ENCODE data around the gene DLG2. TPM values are rescaled to one million over a fixed set of nuclear protein-coding genes. Genes with fewer than 3 reads are reported as not detected.

DLG2 gene
- total and polyA plus RNA-seq, 3 experiments from 2014 or later = 0.81 to 1.5 (median 1.3) TPM

DNA sequence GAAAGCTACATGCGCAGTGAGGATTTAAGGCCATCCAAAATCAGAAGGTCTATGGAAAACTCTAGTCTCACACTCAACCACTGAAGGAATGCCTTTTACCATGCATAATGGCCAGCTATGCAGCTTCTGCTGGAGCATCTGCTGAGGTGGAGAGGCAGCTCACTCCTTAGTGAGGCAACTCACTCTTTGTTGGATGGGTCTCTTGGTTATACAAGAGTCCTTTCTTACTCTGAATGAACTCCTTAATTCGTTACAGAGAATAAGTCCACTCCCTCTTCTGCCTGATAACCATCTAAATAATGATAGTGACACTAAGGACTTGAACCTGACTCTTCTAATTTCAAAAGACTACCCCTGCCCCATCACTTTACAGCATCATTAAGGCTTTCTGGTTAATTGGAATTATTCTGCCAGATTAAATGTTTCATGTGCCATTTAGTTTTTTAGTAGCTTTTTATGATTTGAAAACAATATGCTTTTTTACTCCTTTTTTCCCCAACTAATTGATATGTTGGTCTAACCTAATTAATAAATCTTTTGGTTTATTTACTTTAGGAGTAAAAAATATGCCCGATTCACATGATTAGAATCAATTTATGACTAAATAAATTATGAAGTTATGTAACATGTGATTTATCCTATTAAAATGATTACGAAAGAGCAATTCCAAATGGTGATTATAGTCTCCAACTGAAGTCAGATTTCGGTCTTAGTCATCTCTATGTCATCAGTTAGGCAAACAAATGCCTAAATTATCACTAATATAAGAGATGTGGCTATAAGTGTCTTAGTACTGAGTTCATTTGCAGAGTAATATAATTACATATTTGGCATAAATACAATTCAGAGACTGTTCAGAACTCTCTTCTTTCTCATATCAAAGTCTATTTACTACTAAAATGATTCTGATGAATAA, 2054.3 kb downstream of the DLG2 start:
- no peaks in the 10 kb centered on the region for H3K27me3 ChIP-seq (ENCODE audit: insufficient read depth, low read length, poor library complexity, severe bottlenecking)
- Mint-ChIP-seq H3K36me3 (no peaks in the 10 kb centered on the region), H3K27me3 (no peaks in the 10 kb centered on the region), H3K4me3 (no peak overlapping the region), H3K4me1 (no peaks in the 10 kb centered on the region), H3K27ac (no peak overlapping the region), H3K9me3 (peaks cover 0 to 4% (median 0%) of the 10 kb centered on the region in 5 donors)
- H3K27ac ChIP-seq (ENCODE audit: low read depth, low read length) = no peak overlapping the region
- H3K4me3 ChIP-seq (ENCODE audit: low read length) = no peak overlapping the region
- POLR2A ChIA-PET = no interaction called here
- H3K36me3 ChIP-seq (ENCODE audit: insufficient read depth, low read length) = no peaks in the 10 kb centered on the region
- no peak for DNase-seq
- CTCF ChIA-PET = no interaction called here
- H3K9me3 ChIP-seq (ENCODE audit: low read length) = no peaks in the 10 kb centered on the region
- no peaks in the 10 kb centered on the region for H3K4me1 ChIP-seq (ENCODE audit: insufficient read depth, low read length)

DNA sequence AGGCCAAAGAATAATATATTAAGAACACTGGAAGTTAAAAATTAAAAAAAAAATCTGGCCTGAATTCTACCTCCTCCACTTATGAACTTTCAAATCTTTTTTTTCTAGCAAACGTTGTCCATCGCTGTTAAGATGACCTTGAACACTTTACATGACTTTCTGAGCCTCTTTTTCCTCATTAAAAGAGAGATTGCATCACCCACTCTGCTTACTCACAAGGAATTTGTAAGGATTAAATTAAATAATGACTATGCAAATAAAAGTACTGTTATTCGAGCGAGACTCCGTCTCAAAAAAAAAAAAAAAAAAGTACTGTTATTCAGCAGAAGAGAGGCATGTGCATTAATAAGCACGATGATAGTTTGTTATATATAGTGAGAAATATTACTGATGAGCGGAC, 2055.8 kb downstream of the DLG2 start:
- Histone ChIP-seq H3K9me3 (ENCODE audit: low read length) (no peaks in the 10 kb centered on the region), H3K4me3 (ENCODE audit: low read length) (no peak overlapping the region), H3K27ac (ENCODE audit: low read depth, low read length) (no peak overlapping the region), H3K4me1 (ENCODE audit: insufficient read depth, low read length) (no peaks in the 10 kb centered on the region), H3K27me3 (ENCODE audit: insufficient read depth, low read length, poor library complexity, severe bottlenecking) (no peaks in the 10 kb centered on the region), H3K36me3 (ENCODE audit: insufficient read depth, low read length) (no peaks in the 10 kb centered on the region)
- ChIA-PET CTCF (no interaction called here), POLR2A (no interaction called here)
- Mint-ChIP-seq H3K4me3 (no peak overlapping the region), H3K36me3 (no peaks in the 10 kb centered on the region), H3K27me3 (no peaks in the 10 kb centered on the region), H3K4me1 (no peaks in the 10 kb centered on the region), H3K9me3 (peaks cover 0 to 5% (median 0%) of the 10 kb centered on the region in 5 donors), H3K27ac (no peak overlapping the region)
- DNase-seq = no peak

DNA sequence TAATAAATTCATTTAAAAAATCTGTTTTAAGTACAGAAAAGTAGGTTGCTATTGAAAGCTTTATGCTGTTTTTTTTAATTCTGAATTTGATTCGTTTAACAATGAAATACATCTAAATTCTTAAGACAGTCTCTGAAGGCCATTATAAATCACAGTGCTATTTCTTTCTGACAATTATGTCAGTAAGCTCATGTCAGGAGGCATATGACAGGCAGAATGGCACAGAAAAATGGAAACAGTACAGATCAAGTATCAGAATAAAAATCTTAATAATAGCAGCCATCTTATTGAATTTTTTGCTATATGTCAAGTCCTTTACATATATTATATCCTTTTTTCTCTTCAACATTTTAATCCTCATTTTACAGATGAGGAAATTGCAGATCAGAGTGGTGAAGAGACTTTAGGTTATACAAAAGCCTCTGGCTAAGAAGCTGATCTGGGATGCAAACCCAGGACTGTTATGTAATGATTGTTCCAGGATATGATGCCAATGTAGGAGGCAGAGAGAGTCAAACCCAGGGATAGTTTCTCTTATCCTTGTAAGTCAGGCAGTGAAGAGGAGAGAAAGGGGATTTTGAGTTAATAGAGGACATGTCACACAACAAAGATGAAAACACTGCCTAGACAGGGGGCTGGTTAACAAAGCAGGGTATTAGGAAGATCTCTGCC, 2057.9 kb downstream of the DLG2 start:
- Mint-ChIP-seq H3K27me3 (peaks cover 0 to 1% of the 10 kb centered on the region in 2 donors), H3K4me3 (no peak overlapping the region), H3K36me3 (no peaks in the 10 kb centered on the region), H3K4me1 (no peaks in the 10 kb centered on the region), H3K27ac (no peak overlapping the region), H3K9me3 (peaks cover 0 to 10% (median 0%) of the 10 kb centered on the region in 5 donors)
- DNase-seq = no peak
- no peaks in the 10 kb centered on the region for H3K36me3 ChIP-seq (ENCODE audit: insufficient read depth, low read length)
- no peak overlapping the region for H3K4me3 ChIP-seq (ENCODE audit: low read length)
- no peaks in the 10 kb centered on the region for H3K9me3 ChIP-seq (ENCODE audit: low read length)
- H3K4me1 ChIP-seq (ENCODE audit: insufficient read depth, low read length) = no peaks in the 10 kb centered on the region
- ChIA-PET CTCF (no interaction called here), POLR2A (no interaction called here)
- no peaks in the 10 kb centered on the region for H3K27me3 ChIP-seq (ENCODE audit: insufficient read depth, low read length, poor library complexity, severe bottlenecking)
- H3K27ac ChIP-seq (ENCODE audit: low read depth, low read length) = no peak overlapping the region

DNA sequence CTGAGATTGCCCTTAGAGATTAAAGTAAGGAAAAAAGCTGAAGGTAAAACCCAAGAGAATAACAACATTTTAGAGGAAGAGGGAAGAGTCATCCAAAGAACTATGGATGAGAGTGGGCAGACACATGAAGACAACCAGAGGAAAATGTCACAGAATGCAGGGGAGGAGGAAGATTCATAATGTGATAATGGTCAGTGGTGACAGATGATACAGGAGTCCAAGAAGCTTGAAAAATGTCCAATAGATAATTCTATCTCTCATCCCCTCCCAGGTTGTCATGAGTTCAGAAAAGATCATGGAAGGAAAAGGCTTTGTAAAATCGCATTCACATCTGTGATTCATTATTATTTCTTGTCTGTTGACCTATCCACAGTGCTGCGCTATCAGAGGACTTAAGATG, 2058.6 kb downstream of the DLG2 start:
- no peak for DNase-seq
- Histone ChIP-seq H3K9me3 (ENCODE audit: low read length) (no peaks in the 10 kb centered on the region), H3K4me1 (ENCODE audit: insufficient read depth, low read length) (no peaks in the 10 kb centered on the region), H3K36me3 (ENCODE audit: insufficient read depth, low read length) (no peaks in the 10 kb centered on the region), H3K4me3 (ENCODE audit: low read length) (no peak overlapping the region), H3K27me3 (ENCODE audit: insufficient read depth, low read length, poor library complexity, severe bottlenecking) (no peaks in the 10 kb centered on the region), H3K27ac (ENCODE audit: low read depth, low read length) (no peak overlapping the region)
- ChIA-PET CTCF (no interaction called here), POLR2A (no interaction called here)
- Mint-ChIP-seq H3K4me1 (no peaks in the 10 kb centered on the region), H3K9me3 (peaks cover 0 to 10% (median 0%) of the 10 kb centered on the region in 5 donors), H3K4me3 (no peak overlapping the region), H3K36me3 (no peaks in the 10 kb centered on the region), H3K27me3 (peaks cover 0 to 1% of the 10 kb centered on the region in 2 donors), H3K27ac (no peak overlapping the region)

DNA sequence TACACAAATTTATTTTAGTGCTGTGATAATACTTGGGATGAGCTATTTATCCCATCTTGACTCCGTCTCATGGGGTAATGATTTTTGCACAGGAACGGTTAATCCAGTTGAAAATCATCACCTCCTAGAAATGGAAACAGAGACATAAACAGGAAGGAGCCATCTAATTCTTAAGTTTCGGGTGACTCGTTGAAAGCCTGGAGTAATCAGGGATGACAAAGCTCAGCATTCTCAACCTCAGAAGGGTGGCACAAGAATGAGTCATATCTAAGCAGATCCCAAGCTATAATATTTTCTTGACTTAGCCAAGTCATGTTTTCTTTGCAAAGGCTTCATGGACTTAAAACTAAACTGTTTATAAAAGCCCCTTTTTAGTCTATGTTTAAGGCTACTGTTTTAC, 2060.2 kb downstream of the DLG2 start:
- H3K9me3 Mint-ChIP-seq = peaks cover 0 to 10% (median 0%) of the 10 kb centered on the region in 5 donors
- H3K27me3 Mint-ChIP-seq = peaks cover 0 to 1% of the 10 kb centered on the region in 2 donors

DNA sequence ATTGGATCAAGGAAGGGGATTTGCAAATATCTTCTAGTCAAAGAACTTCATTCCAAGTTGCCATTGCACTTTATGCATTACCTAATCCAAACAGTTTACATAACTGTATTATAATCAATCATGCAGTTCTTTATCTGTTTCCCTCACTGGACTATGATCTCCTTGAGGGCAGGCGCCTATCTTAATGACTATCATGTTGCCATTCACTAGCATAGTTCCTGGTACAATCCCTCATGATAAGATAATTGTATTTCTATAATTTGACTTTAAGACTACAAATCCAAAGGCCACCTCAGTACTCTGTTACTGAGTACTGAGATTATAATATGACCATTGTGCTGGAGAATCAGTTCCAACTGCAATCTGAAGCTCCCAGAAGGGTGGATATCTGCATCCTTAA, 2062.3 kb downstream of the DLG2 start:
- Mint-ChIP-seq H3K4me1 (no peaks in the 10 kb centered on the region), H3K27me3 (peaks cover 0 to 4% of the 10 kb centered on the region in 2 donors), H3K9me3 (peaks cover 0 to 10% (median under 1%) of the 10 kb centered on the region in 5 donors), H3K36me3 (no peaks in the 10 kb centered on the region), H3K4me3 (no peak overlapping the region), H3K27ac (no peak overlapping the region)
- H3K36me3 ChIP-seq (ENCODE audit: insufficient read depth, low read length) = no peaks in the 10 kb centered on the region
- ChIA-PET CTCF (no interaction called here), POLR2A (no interaction called here)
- H3K27me3 ChIP-seq (ENCODE audit: insufficient read depth, low read length, poor library complexity, severe bottlenecking) = no peaks in the 10 kb centered on the region
- H3K4me1 ChIP-seq (ENCODE audit: insufficient read depth, low read length) = no peaks in the 10 kb centered on the region
- DNase-seq = no peak
- no peak overlapping the region for H3K4me3 ChIP-seq (ENCODE audit: low read length)
- no peak overlapping the region for H3K27ac ChIP-seq (ENCODE audit: low read depth, low read length)
- H3K9me3 ChIP-seq (ENCODE audit: low read length) = no peaks in the 10 kb centered on the region

More for the DNA sequence above, 2060.2 kb downstream of the DLG2 start:
- CTCF ChIA-PET = no interaction called here
- no peak overlapping the region for H3K4me3 Mint-ChIP-seq
- no peaks in the 10 kb centered on the region for H3K4me1 ChIP-seq (ENCODE audit: insufficient read depth, low read length)
- H3K36me3 ChIP-seq (ENCODE audit: insufficient read depth, low read length) = no peaks in the 10 kb centered on the region
- DNase-seq = no peak
- H3K27me3 ChIP-seq (ENCODE audit: insufficient read depth, low read length, poor library complexity, severe bottlenecking) = no peaks in the 10 kb centered on the region
- no peak overlapping the region for H3K4me3 ChIP-seq (ENCODE audit: low read length)
- no peak overlapping the region for H3K27ac Mint-ChIP-seq
- H3K9me3 ChIP-seq (ENCODE audit: low read length) = no peaks in the 10 kb centered on the region
- POLR2A ChIA-PET = no interaction called here
- no peak overlapping the region for H3K27ac ChIP-seq (ENCODE audit: low read depth, low read length)
- H3K36me3 Mint-ChIP-seq = no peaks in the 10 kb centered on the region
- H3K4me1 Mint-ChIP-seq = no peaks in the 10 kb centered on the region

DNA sequence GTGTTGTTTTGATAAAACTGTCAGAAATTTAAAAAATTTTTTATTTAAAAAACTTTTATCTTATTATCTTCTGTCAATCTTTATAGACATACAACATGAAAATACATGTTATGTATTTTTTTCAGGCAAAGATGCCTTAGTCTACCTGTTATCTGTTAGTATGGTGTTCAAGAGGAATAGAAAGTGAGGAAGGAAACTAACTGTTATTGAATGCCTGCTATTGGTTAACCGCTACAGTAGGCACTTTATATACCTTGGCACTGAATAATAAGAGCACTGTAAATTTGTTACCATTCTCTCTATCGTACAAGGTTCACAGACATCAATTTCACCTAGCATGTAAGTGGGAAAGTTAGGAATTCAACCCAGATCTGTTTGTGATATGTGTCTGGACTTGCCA, 2068.9 kb downstream of the DLG2 start:
- H3K27ac ChIP-seq (ENCODE audit: low read depth, low read length) = no peak overlapping the region
- H3K27ac Mint-ChIP-seq = no peak overlapping the region

DNA sequence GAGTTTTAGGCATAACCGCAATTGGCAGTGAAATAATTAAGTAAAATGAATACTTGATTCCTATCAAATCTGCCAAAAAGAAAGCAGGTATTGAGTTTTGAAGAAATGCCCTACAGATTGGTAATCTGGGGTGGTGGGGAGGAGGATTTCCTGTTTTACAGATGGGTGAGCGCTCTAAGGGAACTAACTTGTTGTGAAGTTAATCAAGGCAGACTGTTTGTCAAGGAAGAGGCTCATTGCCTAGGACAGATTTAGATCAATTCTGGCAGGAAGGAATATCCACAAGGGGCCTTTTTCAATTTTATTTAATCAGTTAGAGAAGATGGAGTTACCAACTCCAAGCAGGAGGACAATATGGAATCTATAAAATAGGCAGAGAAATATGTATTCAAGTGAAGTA, 2069.5 kb downstream of the DLG2 start:
- Mint-ChIP-seq H3K4me1 (no peaks in the 10 kb centered on the region), H3K4me3 (no peak overlapping the region), H3K27ac (no peak overlapping the region), H3K9me3 (peaks cover 0 to 6% (median 0%) of the 10 kb centered on the region in 5 donors), H3K27me3 (peaks cover 0 to 5% of the 10 kb centered on the region in 2 donors), H3K36me3 (no peaks in the 10 kb centered on the region)
- Histone ChIP-seq H3K4me1 (ENCODE audit: insufficient read depth, low read length) (no peaks in the 10 kb centered on the region), H3K27ac (ENCODE audit: low read depth, low read length) (no peak overlapping the region), H3K27me3 (ENCODE audit: insufficient read depth, low read length, poor library complexity, severe bottlenecking) (no peaks in the 10 kb centered on the region), H3K4me3 (ENCODE audit: low read length) (no peak overlapping the region), H3K36me3 (ENCODE audit: insufficient read depth, low read length) (no peaks in the 10 kb centered on the region), H3K9me3 (ENCODE audit: low read length) (no peaks in the 10 kb centered on the region)
- CTCF ChIA-PET = no interaction called here
- no peak for DNase-seq
- POLR2A ChIA-PET = no interaction called here

More for the DNA sequence above, 2068.9 kb downstream of the DLG2 start:
- Mint-ChIP-seq H3K9me3 (peaks cover 0 to 6% (median 0%) of the 10 kb centered on the region in 5 donors), H3K4me3 (no peak overlapping the region), H3K36me3 (no peaks in the 10 kb centered on the region), H3K27me3 (peaks cover 0 to 5% of the 10 kb centered on the region in 2 donors), H3K4me1 (no peaks in the 10 kb centered on the region)
- Histone ChIP-seq H3K36me3 (ENCODE audit: insufficient read depth, low read length) (no peaks in the 10 kb centered on the region), H3K4me1 (ENCODE audit: insufficient read depth, low read length) (no peaks in the 10 kb centered on the region), H3K9me3 (ENCODE audit: low read length) (no peaks in the 10 kb centered on the region), H3K4me3 (ENCODE audit: low read length) (no peak overlapping the region), H3K27me3 (ENCODE audit: insufficient read depth, low read length, poor library complexity, severe bottlenecking) (no peaks in the 10 kb centered on the region)
- ChIA-PET CTCF (no interaction called here), POLR2A (no interaction called here)
- no peak for DNase-seq
